Effector memory CD4-positive, alpha-beta T cell (primary cell): ENCODE data around the gene ACAA1.

ENCODE experiments used
- DNase-seq, 3 donors: peaks; one replicate each; pipeline ENCODE4 v3.0.0-alpha.2; 2020
- H3K27ac ChIP-seq: 2 replicates; pipeline ENCODE4 v1.7.0; 2013; ENCODE audit warnings: mild to moderate bottlenecking, low read length, moderate library complexity; ENCODE audit not compliant: insufficient read depth, poor library complexity, severe bottlenecking
- H3K27me3 ChIP-seq: replicated peaks from 2 replicates; pipeline ENCODE4 v1.7.0; 2013; ENCODE audit warnings: mild to moderate bottlenecking, low read length; ENCODE audit not compliant: insufficient read depth, control insufficient read depth, poor library complexity, severe bottlenecking
- H3K36me3 ChIP-seq: 2 replicates; pipeline ENCODE4 v1.7.0; 2013; ENCODE audit warnings: mild to moderate bottlenecking, low read length, moderate library complexity; ENCODE audit not compliant: control insufficient read depth, insufficient read depth
- H3K4me1 ChIP-seq: 2 replicates; pipeline ENCODE4 v1.7.0; 2013; ENCODE audit warnings: low read length, mild to moderate bottlenecking; ENCODE audit not compliant: control insufficient read depth, insufficient read depth, poor library complexity, severe bottlenecking
- H3K4me3 ChIP-seq: 2 replicates; pipeline ENCODE4 v1.7.0; 2013; ENCODE audit warnings: low read length, low read depth, mild to moderate bottlenecking; ENCODE audit not compliant: insufficient read depth, poor library complexity, severe bottlenecking
- H3K9me3 ChIP-seq: 2 replicates; pipeline ENCODE4 v1.7.0; 2013; ENCODE audit warnings: mild to moderate bottlenecking, low read length, moderate library complexity; ENCODE audit not compliant: control insufficient read depth

The ACAA1 gene

DNA sequence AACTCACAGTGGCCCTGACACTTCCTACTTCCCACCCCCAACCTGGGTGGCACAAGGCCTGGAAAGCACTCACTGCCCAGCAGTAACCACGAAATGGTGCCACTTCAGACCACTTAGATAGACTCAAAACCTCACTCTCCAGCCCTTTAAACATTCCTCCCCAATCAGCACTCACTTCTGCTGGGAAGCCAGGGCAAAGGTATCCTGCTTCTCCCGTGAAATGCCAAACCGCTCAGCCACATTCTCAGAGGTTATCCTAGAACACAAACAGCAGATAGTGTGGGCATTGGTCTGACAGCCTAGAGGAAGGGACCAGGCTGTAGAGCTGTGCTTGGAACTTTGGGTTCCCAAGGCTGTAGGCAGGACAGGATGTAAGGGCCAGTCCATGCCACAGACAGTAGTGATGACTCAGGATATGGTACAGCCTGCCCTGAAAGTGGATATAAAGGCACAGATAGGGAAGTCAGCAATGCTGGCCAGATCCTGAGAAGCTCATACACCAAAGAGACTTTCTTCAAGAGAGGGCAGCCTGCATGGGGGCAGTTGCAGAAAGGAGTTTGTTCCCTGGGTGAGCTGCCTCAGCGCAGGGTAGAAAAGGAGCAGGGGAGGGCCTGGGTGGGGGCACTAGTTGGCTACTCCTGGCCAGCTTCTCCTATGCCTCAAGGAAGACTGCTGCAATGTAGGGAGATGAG lies 9.2 kb downstream of the ACAA1 start:
- Histone ChIP-seq H3K27me3 (no peaks in the 10 kb centered on the region), H3K4me3 (no peak overlapping the region), H3K4me1 (no peaks in the 10 kb centered on the region), H3K9me3 (no peaks in the 10 kb centered on the region), H3K27ac (peak overlapping the region; percentile 1), H3K36me3 (peaks cover 85% of the 10 kb centered on the region)
- DNase-seq = no peak

DNA sequence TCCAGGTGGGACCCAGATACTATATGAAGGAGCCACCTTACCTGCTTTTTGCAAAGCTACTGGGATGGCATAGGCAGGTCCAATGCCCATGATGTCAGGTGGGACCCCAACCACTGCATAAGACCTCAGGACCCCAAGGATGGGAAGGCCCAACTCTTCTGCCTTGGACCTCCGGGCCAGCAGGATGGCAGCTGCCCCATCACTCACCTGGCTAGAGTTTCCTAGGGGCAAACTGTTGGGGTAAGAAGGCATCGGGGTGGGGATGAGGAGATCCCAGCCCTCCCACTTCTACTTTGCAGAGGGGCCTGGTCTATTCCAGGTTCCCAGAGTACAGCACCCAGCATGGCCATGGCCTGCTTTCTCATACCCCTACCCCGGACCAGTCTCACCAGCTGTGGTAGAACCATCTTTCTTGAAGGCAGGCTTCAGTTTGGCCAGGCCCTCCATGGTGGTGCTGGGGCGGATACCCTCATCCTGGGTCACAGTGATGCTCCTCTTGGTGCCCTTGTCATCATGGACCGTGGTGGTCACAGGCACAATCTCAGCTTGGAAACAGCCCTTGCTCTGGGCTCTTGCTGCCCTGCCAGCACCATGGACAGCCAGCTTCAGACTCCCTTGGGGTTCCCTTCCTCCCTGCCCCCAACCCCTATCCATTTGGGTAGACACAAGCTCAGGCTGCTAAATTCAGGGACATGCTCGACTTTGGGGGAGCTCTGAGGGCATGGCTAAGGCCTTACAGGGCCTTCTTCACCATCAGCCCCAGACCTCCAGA lies 10.6 kb downstream of the ACAA1 start:
- Histone ChIP-seq H3K27ac (no peak overlapping the region), H3K36me3 (peaks cover 91% of the 10 kb centered on the region), H3K27me3 (no peaks in the 10 kb centered on the region), H3K4me3 (no peak overlapping the region), H3K4me1 (no peaks in the 10 kb centered on the region), H3K9me3 (no peaks in the 10 kb centered on the region)
- no peak for DNase-seq

DNA sequence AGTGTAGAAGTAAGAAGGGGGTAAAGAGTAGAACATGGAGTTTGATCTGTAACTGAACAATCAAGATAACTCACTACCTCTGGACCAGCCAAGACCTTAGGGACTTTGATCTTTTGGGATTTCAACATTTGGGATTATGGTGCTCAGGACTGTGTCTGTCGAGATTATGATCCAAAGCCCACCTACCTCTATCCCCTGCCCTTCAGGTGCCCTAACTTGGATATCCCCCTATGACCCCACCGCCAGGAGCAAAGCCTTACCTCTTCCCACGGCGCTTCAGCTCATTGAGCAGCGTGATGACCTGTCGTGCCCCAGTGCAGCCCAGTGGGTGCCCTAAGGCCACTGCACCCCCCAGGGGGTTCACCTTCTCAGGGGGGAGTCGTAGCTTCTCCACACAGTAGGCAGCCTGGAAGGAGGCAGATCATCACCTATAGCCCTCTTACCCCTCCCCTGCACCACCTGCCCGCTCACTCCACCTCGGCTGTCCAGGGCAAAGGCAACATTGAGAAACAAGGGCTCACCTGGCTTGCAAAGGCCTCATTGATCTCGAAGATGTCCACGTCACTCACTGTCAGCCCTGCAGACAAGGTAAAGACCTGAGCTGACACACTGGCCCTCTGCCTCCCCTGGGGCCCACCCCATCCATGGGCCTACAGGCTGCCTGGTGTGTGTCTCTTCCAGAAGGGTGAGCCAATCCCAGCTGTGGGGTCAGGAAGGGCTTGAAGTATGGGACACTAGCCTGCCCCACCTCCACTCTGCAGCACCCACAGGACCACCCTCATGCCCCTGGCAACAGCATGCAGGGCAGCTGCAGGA lies 11.4 kb downstream of the ACAA1 start:
- Histone ChIP-seq H3K9me3 (no peaks in the 10 kb centered on the region), H3K27ac (no peak overlapping the region), H3K4me1 (no peaks in the 10 kb centered on the region), H3K27me3 (no peaks in the 10 kb centered on the region), H3K36me3 (peaks cover 89% of the 10 kb centered on the region), H3K4me3 (no peak overlapping the region)
- DNase-seq = no peak

DNA sequence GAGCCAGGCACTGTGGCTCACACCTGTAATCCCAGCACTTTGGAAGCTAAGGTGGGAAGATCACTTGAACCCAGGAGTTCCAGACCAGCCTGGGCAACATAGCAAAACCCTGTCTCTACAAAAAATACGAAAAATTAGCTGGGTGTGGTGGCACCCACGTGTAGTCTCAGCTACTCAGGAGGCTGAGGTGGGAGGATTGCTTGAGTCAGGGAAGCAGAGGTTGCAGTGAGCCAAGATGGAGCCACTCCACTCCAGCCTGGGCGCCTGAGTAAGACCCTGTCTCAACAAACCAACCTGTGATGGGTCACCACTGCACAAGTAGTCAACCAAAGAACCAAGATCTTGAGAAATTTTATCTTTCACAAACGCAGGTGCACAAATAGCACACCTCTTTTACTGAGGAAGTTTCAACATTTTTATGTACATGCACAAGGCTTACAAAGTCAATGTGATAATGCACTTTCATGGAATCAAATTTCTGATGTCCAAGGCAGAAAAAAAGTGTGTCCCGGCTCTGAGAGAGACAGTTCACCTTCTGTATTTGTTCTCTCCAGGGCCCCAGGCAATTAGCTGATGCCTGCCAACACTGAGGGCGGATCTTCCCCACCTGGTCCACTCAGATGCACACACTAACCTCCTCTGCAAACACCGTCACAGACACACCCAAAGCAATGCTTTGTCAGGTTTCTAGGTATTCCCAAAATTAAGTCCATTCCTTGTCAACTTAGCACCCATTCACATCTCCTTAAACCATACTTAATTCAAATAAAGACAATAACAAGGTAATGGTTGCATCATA lies 12.4 kb downstream of the ACAA1 start:
- H3K9me3 ChIP-seq = no peaks in the 10 kb centered on the region
- no peak overlapping the region for H3K27ac ChIP-seq
- no peaks in the 10 kb centered on the region for H3K27me3 ChIP-seq
- peaks cover 83% of the 10 kb centered on the region for H3K36me3 ChIP-seq
- H3K4me3 ChIP-seq = no peak overlapping the region
- H3K4me1 ChIP-seq = no peaks in the 10 kb centered on the region
- no peak for DNase-seq

DNA sequence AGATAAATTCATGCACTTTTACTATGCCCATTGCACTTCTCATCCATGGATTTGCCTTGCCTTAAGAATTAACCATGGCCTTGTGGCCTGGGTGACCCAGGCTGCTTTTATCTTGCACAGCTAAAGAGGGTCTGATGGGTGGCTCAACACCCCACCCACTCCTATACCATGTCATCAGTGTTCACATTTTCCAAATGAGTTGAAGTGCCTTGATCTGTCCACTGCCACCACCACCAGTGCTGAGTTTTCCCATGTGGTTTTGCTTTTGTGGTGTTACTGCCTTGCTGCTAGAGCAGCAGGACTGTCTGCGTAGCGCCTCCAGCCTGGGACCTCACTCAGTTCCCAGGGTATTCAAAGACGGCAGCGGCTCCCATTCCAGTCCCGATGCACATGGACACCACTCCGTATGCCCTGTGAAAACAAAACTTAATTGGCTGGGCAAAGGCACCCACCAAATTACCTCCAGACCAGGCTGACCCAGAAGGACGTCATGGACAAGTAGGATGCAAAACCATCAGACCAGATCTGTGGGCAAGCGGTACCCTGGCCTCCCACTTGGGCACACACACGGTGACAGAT lies 14.1 kb downstream of the ACAA1 start:
- DNase-seq = no peak
- Histone ChIP-seq H3K4me3 (no peak overlapping the region), H3K4me1 (no peaks in the 10 kb centered on the region), H3K36me3 (peaks cover 68% of the 10 kb centered on the region), H3K27ac (no peak overlapping the region), H3K9me3 (no peaks in the 10 kb centered on the region), H3K27me3 (no peaks in the 10 kb centered on the region)

DNA sequence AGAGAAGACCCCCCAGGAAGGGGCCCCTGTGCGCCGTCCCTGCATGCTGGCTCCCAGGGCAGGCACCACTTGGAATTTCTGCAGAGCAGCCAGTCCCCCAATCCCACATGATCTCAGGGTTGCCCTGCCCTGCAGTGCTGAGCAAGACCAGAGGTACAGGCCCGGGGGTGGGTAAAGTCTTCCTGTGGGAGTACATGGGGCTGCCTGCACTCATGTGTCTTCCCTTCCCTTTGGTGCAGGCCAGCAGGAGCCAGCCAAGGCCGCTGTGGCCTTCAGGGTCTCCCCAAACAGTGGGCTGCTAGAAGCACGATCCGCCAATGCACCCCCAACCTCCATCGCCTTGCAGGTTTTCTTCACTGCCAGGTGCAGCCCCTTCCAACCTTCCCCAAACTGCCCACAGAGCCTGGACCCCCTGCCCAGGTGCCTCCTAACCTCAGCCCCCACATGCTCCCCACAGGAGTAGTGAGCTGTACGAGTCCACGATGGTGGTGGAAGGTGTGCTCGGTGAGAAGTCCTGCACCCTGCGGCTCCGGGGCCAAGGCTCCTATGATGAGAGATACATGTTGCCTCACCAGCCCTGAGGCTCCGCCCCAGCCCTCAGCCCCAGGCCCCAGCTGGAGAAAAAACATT lies 15.0 kb downstream of the ACAA1 start:
- Histone ChIP-seq H3K4me3 (no peak overlapping the region), H3K36me3 (peaks cover 60% of the 10 kb centered on the region), H3K27ac (no peak overlapping the region), H3K9me3 (no peaks in the 10 kb centered on the region), H3K27me3 (no peaks in the 10 kb centered on the region), H3K4me1 (no peaks in the 10 kb centered on the region)
- no peak for DNase-seq

DNA sequence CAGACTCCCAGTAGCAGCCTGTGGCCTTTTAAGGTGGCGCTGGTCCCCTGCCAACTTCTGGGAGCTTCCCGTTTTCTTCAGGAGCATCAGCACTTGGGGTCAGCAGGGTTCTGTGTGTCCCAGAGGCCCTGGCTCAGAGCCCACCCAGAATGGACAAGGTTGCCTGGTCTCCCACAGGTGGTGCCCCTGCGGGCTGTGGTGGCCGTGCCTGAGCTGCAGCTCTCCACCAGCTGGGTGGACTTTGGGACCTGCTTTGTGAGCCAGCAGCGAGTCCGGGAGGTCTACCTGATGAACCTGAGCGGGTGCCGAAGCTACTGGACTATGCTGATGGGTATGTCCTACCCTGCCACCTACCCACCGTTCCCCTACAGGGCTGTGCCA lies 15.5 kb downstream of the ACAA1 start:
- Histone ChIP-seq H3K9me3 (no peaks in the 10 kb centered on the region), H3K4me3 (no peak overlapping the region), H3K27ac (no peak overlapping the region), H3K36me3 (peaks cover 55% of the 10 kb centered on the region), H3K27me3 (no peaks in the 10 kb centered on the region), H3K4me1 (no peaks in the 10 kb centered on the region)
- DNase-seq = no peak

DNA sequence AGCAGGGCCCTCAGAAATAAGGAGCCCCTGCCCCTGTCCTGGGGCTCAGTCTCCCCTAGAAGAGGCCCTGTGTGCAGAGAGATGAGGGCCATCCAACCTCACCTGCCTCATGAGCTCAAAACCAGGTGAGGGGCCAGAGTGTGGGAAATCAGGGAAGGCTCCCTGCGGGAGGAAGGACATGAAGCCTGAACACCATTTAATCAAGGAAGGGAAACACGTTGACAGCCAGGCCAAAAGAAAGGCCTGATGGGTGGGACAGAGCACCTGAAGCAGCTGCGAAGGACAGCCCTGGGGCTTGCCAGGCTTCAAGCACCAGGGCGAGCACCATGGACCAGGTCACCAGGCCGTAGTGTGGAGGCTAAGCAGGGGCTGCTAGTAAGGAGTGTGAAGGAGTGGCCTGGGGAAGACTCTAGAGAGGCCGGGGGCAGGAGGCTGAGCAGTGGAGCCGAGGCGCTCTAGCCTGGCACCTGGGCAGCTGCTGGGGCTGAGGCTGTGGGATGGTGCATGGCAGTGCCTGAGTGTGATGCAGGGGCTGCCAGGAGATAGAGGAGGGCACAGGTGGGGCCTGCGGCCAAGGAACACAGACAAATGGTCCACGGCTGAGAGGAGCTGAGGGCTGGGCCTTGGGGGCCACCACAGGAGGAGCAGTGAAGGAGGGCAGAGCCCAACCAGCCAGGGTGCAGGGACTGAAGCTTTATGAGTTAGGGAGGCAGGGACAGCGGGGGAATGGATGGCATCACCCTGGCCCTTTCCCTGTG lies 16.1 kb downstream of the ACAA1 start:
- H3K4me3 ChIP-seq = no peak overlapping the region
- no peak for DNase-seq
- H3K9me3 ChIP-seq = no peaks in the 10 kb centered on the region
- no peaks in the 10 kb centered on the region for H3K4me1 ChIP-seq
- H3K27me3 ChIP-seq = no peaks in the 10 kb centered on the region
- peaks cover 49% of the 10 kb centered on the region for H3K36me3 ChIP-seq
- H3K27ac ChIP-seq = no peak overlapping the region
